Umbilical cord (tissue), 2 donors: ENCODE measurements around the gene KIDINS220. TPM values are rescaled to one million over a fixed set of nuclear protein-coding genes. Genes with fewer than 3 reads are reported as not detected.

Experiments
- DNase-seq: peaks from one replicate; pipeline ENCODE4 v3.0.0-alpha.2; 2015; ENCODE audit warnings: low spot score
- total RNA-seq: library from RNA; depleted of rRNA; stranded (reverse); fragments of >200 nt; gene quantifications from one replicate; pipeline ENCODE4 v1.2.3, GENCODE V29; 2014; ENCODE audit warnings: low replicate concordance; ENCODE audit not compliant: insufficient read depth

Gene KIDINS220
- 97.5 TPM for total RNA-seq

DNA sequence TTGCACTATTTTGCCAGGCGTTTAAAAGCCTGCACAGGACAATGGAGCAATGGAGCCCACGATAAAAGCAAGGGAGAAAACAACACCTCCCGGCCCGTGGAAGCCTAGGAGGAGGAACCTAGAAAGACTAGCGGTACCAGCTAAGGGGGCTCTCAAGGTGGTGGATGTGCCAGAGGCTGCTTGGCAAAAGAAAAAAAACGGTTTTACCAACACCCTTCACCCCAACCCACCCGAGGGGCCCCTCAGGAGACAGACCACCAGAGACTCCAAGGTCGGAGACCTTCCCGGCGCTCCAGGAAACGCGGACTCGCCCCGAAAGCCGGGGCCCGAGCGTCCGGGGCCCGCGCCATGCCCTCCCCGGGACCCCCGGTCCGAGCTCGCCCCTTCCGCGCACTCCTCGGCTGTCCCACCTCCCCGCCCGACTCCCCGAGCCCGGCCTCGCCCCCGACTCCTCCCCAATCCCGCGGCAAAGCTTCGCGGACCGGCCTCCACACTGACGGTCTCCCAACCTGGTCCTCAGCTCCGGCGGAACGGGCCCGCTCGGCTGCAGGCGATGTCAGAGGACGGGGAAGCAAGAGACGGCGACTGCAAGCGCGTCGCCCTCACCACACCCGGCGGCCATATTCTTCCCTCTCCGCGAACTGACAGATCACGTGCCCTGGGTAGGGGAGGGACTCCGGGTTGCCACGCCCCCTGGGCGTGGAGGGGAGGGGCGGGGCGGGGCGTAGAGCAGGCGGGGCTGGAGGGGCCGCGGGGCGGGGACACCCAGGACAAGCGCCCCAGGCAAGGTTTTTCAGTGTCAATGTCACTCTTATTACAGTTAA lies at the start of gene KIDINS220:
TSS of gene KIDINS220 (minus strand) at position 643 of the 824 bp plus-strand sequence. CDS start 10,520 bp downstream, outside the sequence.
- peak; percentile 89 for DNase-seq

DNA sequence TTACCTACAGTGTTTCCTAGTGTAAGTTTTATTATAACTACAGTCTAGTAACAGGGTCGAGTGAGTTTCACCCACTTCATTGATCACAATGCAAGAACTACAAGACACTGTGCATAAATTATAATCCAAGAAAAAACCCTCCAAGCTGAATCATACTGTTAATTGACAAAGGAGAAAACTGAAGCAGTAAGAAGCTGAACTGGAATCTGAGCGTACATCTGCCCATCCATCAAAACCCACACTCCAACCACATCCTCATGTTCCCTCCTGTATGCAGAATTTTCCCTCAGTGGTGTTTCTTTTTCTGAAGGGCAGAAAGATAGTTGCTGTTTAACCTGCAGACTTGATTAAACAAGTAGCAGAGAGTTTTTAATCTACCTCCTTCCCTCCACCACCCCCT lies 49.5 kb upstream of the KIDINS220 start:
- no peak for DNase-seq

DNA sequence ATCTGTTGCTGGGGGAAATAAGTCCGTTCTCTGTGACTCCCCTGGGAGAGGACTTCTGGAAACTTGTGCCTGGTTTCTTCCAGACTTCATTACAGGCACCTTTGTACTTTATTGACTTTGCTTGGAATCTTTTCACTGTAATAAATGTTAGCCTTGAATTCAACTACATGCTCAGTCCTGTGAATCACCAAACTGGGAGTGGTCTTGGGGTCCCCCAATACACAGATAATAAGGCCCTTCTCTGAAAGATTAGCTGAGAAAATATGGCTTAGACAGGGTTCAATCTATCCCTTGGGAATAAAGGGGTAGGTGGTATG lies 48.7 kb upstream of the KIDINS220 start:
- DNase-seq: no peak

DNA sequence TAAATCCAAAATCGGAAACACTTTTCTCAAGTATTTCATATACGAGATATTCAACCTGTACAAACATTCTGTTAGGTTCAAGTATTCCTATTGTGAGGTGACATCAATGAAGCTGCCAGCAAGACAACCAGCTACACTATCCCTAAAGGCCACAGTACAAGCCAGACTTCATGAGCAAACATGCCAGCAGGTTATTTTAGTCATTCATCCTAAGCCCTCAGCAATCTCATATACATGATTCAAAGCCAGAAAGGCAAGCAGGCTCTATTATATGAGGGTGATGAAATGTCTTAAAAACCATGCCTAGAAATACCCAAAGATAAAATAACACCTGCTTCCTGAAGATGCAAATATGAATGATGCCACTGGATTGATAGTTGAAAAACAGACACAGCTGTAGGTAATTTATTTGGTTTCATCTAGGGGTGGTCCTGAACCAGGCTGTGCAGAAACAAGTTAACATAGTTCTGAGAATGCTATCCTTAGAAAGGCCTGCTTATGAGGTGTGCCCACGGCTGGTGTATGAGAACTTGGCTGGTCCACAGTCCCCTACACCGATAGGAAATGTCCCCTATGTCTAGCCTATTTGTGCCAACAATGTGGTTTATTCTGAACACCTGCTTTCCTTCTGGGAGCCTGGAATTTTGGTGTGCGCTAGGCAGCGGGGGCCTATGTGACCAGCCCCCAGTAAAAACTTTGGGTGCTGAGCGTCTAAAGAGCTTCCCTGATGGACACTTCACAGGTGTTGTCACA lies 48.2 kb upstream of the KIDINS220 start:
- DNase-seq: no peak

DNA sequence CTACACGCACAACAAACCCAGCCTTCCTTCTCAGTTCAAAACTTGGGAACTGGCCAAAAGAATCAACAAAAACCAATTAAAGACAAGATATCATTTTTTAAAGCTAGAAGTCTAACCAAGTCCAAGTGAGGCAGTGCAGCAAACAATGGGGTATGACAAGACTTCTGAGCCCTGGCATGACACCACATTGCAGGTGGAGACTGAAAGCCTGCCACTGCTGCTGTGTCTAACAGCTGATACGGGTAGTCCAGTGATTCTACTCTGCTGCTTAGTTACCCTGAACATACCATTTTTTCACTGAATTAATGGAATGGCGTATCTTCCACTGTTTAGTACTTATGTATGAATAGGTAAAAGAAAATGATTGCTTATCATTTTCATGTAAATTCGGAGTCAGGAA lies 47.4 kb upstream of the KIDINS220 start:
- DNase-seq: no peak

DNA sequence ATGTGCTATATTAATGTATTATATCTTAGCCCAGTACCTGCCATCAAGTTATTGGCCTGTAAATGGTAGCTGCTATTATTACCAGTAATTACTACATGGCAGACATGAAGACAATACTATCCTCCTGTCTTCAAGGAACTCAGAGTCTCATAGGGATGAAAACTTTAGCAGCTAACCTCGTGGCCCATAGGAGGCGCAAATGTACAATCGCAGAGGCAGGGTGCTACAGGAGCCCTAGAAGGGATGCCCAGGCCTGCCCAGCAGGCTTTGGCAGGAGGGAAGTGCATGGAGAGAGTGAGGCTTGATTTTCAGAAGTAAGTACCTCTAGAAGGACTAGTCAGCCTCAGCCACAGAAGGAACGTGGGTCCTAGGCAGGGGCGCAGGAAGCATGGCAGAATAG lies 44.7 kb upstream of the KIDINS220 start:
- no peak for DNase-seq

DNA sequence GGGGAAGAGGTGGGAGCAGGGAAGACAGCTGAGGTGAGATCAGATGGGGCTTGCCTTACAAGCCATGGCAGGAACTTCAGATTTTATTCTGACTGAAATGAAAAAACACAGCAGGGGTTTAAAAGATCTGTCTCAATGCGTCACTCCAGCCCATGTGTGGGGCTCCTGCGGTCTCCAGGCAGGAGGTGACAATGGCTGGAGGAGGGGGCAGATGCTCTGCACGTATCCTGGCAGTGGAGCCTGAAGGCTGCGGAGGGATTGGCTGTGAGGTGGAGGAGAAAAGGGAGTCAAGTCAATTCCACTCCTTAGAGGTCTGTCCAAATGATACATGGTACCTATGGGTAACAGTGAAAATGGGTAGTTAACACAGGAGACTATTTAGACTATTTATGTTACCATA lies 40.5 kb upstream of the KIDINS220 start:
- no peak for DNase-seq

DNA sequence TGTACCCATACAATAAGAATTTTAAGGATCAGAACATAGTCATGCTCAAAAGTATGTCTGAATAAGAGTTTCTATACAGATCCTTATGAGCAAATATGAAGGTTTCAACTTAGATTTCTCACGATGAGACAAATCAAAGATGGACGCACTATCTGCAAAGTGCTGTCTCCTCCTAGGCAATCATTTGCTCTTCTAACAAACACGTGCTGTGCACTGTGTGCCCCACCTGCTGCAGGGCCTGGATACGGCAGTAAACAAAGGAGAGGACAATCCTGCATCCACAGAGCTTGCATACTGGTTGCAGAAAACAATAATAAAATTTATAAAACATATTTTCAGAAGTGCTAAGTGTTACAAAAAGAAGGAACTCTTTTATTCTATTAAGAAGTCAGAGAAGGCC lies 39.9 kb upstream of the KIDINS220 start:
- no peak for DNase-seq

DNA sequence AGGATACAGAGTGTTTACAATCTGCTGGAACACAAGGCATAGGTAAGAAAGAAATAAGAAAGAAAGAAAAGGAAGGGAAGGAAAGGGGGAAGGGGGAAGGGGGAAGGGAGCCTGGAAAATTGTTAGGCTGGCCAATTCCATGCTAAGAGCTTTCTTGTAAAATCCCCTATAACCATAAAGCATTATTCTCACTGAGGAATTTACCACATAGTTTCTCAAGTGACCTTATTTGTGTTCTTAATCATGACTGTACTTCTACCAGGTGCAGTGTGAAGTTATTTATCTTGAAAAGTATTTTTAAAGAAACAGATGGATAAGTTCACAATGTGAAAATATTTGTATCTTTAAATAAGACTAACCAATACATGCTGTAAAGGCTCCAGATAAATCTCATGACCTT lies 39.2 kb upstream of the KIDINS220 start:
- DNase-seq: no peak

DNA sequence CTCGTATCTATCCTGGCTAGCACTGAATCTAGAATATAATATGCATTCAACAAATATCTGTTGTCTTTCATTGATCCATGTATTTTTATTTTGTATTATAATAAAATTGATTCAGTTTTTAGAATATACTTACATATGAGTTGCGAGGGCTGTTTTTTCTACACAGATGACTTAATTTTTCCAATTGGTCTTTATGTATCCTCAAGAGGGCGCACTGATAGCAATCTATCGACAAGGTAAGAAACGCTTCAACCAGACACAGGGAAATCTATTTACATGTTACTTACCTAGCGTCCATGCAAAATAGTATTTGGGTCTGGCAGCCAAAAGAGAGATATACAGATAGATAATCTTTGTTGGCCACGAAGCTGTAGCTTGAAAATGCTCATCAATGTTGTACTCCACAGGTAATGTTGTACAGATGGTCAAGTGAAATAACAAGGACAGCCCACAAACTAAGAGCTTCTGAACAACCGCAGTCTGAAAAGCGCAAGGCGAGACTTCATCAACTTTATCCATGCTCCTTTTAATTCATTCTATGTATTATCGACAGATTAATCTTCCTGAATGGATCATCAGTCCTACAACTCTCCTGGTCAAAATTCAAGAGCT lies 35.5 kb upstream of the KIDINS220 start:
- peak; percentile 55 for DNase-seq

DNA sequence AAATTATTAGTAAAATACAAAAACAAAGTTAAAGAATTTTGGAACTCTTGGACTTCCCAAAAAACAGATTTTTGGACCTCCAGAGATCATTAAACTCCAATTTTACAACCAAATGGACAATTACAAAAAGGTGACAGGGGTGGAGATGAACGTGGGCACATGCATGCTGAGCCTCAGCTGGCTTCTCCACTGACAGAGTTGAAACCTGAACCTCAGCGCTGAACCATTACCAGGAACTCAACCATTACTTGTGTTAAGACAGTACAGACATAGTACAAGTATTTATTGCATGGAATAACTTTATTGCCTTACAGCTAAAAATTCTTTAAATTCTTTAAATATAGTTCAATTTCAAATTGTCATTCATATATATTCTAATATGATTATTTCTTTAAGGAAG lies 33.0 kb upstream of the KIDINS220 start:
- no peak for DNase-seq

DNA sequence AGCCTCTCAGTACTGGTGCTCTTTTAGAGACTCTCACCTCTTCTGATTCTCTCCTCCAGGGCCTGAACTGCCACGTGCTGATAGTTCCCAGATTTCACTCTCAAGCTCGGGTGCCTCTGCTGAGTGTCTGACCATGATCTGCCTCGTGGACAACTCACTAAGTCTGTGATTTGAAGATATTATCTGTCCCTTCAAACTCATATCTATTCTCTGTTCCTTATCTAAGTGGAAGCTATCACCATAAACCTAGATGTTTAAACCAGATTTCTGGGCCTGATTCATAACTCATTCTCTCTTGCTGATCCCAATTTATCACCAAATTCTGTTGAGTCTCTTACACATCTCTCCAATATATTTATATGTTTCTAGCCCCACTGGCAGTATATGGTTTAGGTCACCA lies 29.9 kb upstream of the KIDINS220 start:
- DNase-seq: peak; percentile 23

DNA sequence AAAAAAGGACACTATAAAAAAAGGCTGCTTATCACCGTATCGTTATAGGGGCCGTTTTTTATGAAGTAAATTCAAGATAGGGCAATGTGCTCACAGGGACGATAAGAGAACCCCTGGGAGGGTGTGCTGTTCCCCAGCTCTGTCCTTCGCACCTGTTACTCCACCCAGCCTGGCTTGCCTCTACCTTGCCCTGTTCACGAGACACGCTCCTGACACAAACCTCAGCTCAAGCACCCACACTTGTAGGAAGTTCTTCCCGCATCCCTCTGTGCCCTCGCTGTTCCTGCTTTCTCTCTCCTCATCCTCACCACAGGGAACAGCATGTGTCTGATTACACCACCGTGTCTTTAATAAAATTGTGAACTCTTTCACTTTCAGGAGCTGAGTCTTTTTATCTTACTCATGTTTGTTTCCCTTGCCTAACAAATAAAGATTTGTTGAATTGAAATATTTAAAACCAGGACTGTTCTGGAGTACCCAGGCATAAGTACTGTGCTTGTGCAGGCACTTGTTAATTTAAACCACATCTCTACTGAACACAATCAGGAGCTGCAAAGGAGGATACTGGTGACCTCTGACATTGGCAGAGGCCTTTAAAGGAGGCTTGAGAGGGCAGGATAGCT lies 26.0 kb upstream of the KIDINS220 start:
- no peak for DNase-seq

DNA sequence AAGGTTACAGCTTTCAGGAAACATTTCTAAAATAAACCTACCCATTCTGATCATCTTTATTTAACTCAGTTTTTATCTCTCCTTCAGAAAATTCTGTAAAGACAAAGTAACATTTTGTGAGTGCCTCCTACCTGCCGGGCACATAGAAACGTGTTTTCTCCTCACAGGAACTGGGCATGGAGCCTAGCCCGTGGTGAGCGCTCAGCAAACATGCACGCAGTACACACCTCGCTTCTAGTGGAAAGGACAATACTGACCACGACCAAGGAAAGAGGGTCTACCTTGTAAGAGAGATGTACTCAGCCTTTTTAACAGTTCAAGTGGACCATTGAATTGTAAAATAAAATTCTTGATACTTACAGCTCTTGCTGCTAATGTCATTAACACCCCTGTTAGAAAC lies 24.8 kb upstream of the KIDINS220 start:
- DNase-seq: no peak

DNA sequence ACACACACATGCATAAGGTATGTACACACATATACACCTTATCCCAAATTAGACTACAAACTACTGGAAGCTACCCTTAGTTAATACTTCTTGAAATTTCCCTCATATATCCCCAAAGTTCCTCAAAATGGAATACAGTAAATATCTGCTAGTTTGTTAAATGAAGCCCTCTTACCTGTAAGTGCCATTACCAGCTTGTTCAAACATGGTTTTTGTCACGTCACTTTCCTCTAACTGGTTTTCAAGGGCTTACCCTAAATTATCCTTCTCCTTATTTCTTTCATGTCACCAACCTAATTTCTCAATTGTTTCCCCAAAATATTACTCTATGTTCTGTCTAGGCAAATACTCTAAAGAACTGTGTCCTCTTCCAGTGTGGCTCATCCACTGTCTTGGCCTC lies 24.4 kb upstream of the KIDINS220 start:
- DNase-seq: no peak

DNA sequence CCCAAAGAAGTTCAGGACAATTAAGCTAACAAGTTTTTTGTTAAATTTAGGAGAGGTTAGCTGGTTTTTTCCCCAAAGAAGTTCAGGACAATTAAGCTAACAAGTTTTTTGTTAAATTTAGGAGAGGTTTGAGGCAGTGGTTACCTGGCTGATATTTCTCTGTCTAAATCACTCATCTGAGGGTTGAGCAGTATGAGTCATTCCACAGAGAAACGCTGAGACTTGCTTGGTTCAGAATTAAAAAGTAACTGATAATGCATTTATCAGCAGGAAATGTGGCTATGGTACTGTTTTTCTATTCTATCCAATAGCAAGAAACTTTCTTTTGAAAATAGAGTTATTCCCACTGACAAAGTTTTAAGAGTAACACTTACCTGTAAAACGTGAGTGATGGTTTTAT lies 22.8 kb upstream of the KIDINS220 start:
- DNase-seq: no peak

DNA sequence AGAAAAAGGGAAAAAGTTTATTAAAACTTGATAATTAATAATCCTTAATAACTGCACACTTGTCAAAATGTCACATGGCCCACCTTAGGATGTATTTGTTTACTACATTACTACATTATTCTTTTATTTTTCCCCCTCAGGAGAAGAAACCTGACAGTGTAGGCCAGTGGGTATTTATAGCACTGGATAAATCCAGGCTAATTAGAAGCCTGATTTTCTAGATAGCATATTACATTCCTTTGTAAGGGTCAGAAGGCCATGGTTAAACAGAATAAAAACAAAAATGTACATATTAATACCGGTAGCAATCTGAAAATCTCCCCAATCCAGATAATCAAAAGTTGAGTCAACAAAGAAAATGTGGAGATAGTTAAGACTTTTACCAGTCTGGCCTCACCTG lies 21.5 kb upstream of the KIDINS220 start:
- no peak for DNase-seq

DNA sequence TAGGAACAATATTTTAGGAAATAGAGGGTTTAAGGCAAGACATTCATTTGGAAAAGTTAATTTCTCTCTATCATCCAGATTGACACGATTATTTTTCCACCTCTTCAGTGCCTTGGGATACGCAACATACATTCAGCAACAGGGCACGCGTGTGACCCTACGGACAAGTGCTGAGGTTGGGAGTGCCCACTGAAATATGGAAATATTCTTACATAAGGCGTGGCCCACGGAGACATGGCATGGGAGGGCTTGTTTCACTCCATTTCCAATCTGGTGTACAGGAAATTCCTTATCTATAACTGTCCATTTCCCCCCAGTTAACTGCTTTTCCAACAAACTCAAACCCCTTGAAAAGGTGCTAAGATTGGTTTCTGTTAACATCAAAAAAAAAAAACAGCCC lies 20.9 kb upstream of the KIDINS220 start:
- DNase-seq: no peak

DNA sequence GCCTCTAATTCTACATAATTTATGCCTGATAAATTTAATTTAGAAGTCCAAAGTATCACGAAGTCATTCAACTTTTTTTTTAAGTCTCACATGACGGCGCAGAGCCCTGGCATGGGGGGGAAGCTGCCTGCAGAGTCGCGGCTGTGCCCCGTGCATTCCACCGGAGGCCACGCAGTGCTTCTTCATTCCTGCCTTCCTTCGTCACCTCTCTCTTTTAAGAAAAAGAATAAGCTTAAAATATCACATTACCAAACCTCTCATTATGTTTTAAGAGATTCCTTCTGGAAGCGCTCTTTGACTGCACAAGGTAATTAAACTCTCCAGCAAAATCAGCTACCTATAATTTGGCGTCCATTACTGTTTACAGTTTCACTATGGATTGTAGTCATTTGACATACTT lies 20.3 kb upstream of the KIDINS220 start:
- peak; percentile 58 for DNase-seq

DNA sequence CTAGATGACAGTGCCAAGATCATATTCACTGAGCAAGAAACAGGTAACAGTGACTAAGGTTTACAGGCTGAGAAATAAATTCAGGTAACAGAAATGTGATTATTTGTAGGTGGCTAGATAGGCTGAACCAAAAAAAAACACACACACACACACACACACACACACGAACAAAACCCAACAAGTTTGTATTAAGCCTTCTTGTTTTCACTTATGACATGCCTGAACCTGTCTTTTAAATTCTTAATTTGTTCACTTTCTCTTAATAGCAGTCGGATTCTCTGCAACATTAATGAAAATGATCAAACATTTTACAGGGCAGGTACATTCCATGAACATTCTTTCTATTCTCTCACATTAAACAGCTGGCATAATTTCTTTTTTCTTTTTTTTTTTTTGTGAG lies 18.8 kb upstream of the KIDINS220 start:
- no peak for DNase-seq

DNA sequence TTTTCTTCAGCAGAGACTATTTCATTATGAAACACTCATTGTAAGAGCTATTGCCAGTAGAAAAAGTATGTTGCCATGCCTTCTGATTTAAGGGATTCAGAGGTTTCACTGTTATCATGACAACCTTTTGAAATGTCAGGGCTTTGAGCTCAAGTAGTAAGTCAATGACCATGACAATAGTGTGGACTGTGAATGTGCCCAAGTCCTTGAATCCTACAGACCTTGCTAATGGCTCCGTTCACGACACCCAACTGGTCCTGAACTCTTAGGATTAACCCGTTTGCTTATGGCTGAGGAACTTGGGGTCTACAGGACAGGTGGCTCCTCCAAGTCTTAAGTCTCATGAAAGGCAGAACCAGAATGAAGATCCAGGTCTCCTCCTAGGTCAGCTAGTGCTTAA lies 17.6 kb upstream of the KIDINS220 start:
- DNase-seq: no peak

DNA sequence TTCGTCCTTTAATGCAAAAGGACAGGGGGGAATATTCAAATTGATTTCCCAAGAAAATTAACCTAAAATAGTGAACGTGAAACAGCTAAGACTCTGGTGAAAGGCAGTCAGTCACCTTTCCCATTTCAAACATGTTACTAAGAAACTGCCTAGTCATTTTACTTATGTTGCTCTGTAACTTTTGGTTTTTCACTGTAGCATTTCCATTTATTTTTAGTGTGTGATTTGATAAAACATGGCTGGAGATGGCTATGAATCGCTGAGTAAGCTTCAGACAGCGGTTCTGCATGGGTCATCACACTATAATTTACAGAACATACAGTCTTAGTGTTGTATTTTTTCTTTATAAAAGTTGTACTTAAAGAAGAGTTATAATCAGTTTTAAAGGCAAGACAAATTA lies 16.0 kb upstream of the KIDINS220 start:
- no peak for DNase-seq
